IPS-NIHi7 (cell line): ENCODE results near the gene ZBTB46.
"Not testable (repeated sequence)": the region's sequence is repeated elsewhere in the genome, so short reads cannot be mapped to it uniquely, and the experiment has no call there.

Source experiments
- DNase-seq: peaks from one replicate; pipeline ENCODE4 v3.0.0; 2012; ENCODE audit warnings: mixed read lengths; ENCODE audit errors: extremely low spot score

Gene ZBTB46

DNA sequence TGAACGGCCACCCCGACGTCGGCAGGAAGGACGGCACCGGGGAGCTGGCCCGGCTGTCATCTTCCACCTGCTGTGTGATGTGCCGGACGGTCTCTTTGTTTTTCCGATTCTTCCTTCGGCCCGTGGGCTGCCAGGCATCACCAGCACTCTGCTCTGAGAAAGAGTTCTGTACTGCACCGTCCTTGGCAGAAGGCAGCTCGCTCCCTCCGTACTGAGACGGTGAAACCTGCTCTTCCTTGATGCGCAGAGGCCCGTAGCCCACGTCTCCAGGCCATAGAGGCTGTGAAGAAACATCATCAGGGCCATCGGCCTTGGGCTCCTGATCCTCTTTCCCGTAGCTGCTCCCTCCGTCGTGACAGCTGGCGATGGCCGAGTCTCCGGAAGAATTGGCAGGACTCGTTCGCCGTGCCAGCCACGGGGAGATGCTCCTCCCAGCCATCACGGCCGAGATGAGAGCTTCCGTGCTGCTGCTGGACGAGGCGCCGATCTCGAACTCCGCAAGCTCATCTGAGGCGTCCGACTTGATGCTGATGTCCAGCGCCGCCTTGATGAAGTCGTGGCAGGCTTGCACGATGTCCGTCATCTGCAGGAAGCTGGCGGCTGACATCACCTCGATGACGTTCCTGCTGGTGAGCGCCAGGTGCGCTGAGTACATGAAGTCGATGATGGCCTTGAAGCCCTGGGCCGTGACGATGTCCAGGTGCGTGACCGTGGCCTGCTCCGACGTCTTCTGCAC lies 41.1 kb downstream of the ZBTB46 start:
- DNase-seq: no peak

DNA sequence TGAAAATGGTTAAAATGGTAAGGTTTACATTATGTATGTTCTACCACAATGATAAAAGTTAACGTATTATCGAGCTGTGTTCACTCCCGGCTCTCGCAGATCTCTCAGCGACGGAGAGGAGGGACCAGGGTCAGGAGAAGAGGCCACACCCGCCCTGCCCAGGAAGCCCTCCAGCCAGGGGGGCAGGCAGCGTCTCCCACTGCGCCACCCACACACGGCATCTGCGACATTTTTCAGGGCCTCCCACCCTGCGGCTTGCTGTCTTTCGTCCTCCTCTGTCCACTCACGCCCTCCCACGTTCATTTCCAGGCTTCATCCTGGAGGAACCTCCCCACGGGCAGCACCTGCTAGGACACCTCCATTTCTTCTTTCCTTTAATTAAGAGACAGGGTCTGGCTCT lies 43.3 kb downstream of the ZBTB46 start:
- DNase-seq: no peak

DNA sequence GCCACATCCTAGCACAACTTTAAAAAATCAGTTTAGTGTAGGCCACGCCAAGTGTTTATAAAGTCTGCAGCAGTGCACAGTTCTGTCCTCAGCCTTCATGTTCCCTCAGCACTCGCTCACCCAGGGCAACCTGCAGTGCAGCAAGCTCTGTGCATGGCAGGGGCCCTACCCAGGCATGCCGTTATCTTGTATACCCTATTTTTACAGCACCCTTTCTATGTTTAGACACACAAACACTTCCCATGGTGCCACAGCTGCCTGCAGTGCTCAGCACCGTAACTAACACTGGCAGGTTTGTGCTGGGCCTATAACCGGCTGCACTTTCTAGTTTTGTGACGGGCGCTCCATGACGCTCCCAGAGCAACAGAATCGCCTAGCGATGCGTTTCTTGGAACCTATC lies 43.8 kb downstream of the ZBTB46 start:
- no peak for DNase-seq

DNA sequence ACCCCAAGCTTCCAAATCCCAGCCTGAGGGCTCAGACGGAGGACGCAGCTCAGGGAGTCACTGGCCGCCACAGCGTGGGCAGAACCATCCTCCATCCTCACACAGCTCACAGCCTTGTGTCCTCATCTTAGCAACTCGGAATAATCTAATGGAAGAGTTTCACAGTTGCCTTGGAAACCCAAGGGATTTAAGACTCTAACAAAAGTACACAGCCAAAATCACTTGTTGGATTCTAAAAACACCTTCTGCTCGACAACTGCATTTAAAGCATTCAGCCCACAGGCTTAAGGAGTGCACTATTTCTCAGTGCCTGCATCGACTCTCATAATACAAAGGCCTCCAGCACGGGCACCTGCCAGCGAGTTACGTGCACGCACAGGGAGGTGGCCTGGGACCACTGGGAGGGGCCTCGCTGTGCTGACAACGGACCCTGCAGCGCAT lies 45.4 kb downstream of the ZBTB46 start:
- DNase-seq: no peak

DNA sequence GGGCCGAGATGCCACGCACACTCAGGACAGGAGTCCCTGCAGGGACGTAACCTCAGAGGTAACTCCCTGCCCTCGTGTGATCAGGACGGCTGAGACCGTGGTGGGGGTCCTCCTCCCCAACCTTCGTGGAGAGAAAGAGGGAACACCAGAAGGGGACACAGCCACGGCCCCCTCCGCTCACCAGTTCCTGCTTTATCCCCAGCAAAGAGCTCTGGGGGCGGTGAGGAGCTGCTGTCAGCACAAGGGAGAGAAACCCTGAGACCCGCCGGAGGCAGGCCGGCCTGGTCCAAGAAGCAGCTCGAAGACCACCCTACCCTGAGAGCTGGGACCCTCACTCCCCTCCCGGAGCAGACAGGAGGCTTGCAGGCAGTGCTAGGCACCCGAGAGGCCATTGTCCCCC lies 47.1 kb downstream of the ZBTB46 start:
- no peak for DNase-seq

DNA sequence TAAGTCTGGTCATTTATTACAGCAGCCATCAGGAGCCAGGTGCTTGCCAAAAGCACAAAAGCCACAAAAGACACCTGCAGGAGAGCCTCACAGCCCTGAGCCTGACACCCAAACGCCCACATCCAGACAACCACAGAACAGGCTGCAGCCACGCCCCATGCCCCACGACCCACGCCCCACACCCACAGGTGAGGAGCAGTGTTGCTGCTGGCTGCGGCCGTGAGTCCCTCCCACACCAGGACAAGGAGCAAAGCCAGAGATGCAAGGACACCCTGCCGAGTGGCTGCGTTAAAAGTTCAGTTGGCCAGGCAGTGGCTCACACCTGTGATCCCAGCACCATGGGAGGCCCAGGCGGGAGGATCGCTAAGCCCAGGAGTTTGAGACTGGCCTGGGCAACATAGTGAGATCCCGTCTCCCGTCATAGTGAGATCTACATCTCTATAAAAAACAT lies 48.5 kb downstream of the ZBTB46 start:
- no peak for DNase-seq

DNA sequence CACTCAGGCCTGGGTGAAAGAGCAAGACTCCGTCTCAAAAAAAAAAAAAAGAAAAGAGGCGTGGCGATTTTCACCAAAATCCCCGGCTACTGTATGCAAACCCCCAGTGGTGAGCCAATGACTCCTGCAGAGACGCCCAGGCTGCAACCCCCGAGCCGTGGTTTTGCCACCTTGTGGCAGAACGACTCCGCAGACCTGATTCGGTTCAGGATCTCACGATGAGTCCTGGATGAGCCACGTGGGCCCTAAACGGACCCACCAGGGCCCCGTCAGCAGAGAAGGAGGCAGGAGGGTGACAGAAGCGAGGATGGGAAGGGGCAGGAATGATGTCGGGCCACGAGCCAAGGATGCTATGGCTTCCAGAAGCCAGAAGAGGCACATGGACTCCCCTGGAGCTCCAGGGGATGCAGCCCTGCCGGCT lies 49.0 kb downstream of the ZBTB46 start:
- DNase-seq: no peak

DNA sequence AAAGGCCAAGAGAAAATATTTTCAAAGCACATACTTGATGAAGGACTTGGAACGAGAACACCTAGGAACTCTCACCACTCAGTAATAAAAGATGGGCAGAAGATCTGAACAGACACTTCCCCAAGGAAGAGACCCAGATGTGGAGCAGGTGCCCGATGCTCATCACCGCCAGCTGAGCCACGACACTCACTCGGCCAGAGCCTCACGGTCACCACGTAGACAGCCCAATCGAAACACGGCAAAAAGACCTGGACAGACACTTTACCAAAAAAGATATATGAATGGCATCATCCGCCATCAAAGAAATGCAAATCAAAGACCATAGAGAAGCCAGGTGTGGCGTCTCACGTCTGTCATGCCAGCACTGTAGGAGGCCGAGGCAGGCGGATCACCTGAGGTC lies 49.9 kb downstream of the ZBTB46 start:
- DNase-seq: no peak

DNA sequence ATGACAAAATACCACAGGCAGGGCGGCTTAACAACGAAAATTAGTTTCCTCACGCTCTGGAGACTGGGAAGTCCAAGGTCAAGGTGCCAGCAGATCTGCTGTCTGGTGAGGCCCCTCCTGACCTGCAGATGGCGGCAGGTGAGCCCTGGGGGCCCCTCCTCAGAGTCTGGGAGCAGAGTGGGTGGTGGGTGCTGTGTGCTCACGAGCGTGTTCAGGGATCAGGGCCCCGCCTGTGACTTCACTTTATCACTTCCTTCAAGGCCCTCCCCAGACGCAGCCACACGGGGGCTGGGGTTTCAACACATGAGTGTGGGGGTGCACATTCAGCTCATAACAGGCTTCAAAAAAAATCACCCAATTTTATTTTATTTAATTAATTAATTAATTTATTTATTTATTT lies 52.2 kb downstream of the ZBTB46 start:
- DNase-seq: no peak

DNA sequence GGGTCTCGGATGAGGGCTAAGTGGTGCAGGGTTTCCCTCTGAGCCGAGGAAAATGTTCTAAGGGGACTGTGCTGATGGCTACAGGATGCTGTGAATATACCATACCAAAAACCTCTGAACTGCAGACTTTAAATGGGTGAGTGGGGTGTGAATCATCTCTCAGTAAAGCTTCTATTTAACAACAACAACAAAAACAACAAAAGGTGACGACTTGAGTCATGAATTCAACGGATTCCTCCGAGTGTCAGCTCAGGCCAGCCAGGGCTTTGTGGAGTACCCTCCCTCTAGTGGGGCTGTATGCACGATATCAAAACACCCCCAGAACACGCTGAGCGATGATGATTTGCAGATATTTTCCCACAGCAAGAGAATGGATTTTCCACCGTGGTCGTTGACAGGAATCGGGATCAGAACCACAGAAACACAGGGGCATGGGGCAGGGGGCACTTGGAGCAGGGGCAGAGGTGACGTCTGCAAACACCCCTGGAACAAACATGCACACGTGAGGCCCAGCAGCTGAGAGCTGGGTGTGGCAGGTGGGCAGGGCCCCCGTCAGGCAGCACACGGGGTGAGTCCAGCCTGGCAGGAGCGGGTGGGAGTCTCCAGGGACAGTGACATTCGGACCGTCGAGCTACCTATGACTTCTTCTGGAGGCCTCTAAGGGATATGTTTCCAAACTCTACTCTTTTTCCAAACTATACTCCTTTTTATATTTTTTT lies 52.9 kb downstream of the ZBTB46 start:
- DNase-seq: no peak

DNA sequence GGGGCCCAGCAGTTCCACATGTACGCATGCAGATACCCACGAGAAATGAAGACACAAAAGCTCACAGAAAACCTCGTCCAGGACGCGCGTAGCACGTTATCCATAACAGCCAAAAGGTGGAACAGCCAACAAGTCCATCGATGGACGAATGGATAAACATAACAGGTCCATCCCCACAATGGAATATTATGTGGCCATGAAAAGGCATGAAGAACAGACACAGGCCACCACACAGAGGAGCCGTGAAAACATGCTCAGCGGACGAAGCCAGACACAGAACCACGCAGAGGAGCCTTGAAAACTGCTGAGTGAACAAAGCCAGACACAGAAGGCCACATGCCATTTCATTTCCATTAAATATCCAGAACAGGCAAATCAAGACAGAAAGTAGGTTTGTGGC lies 53.5 kb downstream of the ZBTB46 start:
- no peak for DNase-seq

DNA sequence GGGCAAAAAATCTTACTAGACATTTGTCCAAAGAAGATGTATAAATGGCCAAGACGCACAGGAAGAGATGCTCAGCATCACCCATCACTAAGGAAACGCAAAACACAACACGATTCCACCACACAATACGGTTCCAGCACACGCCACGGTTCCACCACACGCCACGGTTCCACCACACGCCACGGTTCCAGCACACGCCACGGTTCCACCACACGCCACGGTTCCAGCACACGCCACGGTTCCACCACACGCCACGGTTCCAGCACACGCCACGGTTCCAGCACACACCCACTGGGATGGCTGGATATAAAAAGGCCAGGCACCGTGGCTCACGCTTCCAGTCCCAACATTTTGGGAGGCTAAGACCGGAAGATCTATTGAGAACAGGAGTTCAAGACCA lies 54.2 kb downstream of the ZBTB46 start:
- not testable (repeated sequence) for DNase-seq

DNA sequence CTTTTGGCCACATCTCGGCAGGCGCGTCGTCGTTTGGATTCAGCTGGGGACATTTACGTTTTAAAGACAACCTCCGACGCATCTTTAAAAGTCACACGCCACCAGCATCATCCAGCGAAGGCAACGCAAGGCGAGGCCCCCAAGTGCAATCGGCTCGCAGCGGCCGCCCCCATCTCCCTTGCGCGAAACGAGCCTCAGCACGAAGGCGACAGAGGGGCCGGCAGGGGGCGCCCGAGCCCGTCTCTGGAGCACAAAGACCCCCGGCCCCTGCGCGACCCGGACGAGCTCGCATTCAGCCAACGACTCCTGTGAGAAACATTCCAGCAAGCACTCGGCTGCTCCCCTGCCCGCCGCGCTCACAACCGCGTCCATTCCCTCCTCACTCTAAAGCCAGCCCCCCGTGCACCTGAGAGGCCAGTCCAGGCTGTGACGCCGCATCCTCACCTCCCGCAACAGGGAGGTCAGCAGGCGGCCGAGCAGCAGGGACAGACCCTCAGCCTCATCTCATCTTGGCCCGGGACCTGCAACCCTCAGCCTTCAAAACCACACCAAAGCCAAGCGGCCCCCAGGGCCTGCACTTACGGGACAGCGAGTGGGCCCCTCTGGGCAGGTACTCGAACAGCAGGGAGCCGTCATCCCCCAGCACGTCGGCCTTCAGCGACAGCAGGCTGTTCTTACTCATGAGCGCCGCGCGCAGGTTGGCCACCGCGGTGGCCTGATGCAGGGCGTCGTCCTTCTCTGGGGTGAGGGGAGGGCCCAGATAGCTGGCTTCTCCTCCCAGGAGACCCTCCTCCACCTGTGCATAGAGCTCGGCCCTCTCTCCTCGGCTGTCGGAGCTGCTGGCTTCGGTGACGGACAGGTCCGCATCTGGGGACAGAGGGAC lies 55.7 kb downstream of the ZBTB46 start:
- peak; percentile 94 for DNase-seq

DNA sequence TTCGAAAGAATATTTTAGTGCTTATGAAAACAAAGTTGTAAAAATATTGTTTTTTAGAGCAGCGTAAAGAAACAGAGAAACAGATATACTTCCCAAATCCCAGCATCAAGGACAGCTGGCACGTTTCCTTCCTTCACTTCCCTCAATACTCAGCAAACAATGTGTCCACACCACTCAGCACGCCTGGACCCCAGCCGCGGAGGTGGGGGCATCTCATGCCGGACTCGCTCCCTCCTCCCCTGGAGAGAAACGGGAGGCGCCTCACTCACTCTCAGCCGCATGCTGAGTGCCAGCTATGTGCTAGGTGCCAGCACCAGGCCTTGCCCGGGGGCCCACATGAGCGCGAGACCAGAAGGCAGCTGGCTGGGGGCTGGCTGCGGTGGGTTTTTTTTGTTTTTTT lies 56.8 kb downstream of the ZBTB46 start:
- DNase-seq: no peak

DNA sequence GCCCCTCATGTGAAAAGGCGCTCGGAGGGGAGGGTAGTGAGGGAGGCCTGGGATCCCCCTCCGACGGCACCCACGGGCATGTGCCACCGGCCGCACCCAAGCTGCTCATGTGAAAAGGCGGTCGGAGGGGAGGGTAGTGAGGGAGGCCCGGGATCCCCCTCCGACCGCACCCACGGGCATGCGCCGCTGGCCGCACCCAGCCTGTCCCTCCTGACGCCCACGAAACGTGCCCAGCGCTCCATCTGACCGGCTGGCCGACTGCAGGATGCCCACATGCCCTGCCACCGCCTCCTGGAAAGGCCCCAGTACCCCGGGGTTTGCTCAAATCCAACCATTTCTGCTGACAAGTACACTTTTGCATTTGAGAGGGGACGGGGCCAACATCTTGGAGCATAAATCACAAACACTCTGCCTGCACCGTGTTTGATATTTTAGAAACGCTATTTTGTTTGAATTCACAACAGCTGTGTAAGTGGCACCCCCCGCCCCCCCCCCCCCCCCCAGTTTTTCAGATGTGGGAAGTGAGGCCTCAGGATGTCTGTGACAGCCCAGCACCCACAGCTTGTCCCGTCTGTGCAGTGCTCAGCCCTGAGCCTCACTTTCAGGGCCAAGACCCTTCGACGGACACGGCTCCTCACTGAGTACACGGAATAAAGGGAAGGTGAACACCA lies 57.4 kb downstream of the ZBTB46 start:
- DNase-seq: no peak

DNA sequence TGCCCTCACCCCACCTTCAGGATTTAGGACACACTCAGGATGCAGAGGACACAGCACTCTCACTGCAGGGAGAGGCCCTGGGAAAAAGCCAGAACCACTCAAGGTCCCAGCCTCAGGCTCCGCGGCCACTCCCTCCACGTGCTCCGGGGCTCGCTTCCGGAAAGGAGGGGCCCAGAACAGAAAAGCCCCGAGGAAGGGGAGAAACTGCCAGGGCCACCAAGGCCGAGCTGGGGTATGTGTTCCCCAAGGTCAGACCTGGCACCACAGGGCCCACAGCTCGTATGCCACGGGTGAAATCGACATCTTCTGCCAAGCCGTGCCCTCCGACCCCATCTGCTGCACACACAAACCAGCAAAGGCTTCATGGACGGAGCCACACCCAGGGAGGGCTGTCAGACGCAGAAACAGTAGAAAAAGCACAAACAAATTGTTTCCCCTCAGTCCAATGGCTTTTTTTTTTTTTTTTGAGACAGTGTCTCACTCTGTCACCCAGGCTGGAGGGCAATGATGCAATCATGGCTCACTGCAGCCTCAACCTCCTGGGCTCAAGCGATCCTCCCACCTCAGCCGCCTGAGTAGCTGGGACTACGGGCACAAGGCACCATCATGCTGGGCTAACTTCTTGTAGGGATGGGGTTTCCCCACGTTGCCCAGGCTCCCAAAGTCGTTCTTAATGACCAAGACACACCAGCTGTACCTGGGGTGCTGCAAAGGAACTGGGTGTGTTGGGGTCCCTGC lies 58.1 kb downstream of the ZBTB46 start:
- DNase-seq: no peak

DNA sequence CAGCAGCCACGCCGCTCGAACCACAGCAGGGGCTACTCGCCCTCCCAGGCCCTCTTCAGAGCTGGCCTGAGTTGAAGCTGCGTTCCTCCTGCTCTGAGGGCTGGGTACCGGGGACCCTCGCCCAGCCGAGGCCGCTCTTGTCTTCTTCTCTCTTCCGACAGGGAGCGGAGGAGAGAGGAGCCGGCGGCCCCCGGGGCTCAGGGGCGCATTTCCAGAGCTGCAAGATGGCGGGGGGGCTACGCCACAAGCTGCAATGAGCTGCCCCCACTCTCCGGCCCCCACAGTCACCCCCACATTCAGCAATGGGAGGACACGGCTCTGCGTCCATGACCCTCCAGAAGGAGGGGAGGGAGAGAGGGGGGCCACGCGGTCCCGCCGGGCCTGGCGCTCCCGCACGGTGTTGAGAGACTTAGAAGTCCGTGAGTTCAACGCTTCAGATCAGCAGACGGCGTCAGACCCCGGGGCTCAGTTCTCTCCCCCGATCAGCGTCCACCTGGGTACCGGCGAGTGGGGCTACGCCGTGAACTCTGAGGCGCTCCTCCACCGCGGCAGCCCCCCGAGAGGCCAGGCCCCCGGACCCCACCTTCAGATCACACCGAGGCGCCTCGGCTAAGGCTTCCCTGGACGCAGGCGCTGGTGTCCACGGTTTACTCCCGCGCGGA lies 59.9 kb downstream of the ZBTB46 start:
- no peak for DNase-seq

DNA sequence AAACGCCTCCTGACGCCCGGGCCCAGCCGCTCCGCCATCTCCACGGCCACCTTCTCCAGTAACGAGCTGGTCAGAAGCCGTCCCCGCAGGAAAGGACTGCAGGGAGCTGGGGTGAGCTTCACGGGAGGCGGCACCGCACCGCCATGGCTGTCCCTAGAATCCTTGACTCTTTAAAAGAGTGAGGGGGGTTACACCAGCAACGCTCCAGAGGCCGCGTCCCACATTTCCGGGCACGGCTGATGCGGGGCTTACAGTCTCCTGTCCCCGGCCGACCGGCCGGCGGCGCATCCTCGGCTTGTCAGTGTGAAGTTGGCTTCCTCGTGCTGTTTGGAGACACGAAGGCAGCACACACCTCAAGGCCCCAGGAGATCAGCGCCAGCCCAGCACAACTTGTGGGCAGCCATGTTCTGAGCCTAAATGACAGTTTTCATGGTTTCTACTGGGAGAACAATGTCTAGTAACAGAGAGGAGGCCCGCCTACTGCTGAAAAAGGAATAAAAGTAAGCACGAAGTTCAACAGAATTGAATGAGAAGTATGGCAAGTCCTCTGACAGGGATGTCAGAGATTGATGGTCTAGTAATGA lies 61.1 kb downstream of the ZBTB46 start:
- DNase-seq: no peak

DNA sequence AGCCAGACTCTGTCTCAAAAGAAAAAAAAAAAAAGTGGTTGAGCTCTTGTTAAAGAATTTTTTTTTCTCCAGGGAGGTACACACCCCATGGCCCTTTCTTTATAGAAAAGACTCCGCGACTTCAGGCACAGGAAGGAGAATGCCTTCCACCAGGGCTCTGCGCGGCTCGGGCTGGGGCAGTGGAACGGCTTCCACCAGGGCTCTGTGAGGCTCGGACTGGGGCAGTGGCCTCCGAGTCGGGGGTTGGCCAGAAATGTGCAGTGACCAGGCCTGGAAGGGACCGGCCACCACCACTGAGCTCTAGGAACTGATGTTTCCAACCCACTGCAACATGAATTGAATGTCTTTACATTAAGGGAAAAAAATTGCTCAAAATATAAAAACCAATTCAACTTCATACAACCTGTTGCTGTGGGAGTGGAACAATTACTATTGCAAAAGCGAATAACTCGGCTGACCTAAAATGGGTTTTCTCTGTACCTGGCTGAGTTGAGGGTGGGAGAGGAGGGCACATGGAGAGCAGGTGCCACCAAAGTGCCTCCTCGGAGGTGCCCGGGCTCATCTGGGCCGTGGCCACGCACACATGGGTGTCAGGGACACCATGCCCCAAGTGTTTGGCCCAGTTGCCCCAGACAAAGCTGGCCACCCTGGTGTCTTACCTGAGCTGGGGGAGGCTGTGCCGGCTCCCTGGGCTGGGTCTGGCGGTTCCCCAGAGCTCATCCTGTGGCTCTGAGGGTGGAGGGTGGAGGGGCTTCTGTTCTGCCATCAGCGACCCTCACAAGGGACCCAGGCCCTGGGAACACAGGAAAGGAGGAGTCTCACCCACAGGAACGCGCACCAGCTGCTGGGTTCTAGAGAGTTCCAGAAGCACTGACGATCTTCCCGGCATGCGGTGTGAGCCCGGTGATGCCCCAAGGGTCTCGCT lies 62.2 kb downstream of the ZBTB46 start:
- no peak for DNase-seq
